Esophagus squamous epithelium (tissue), 5 donors: ENCODE data around the gene FGF12. TPM values are rescaled to one million over a fixed set of nuclear protein-coding genes. Genes with fewer than 3 reads are reported as not detected.

Experiments used
- DNase-seq: peaks from one replicate; lab custom pipeline; 2025; lab: John Stamatoyannopoulos, UW
- H3K27ac ChIP-seq, 4 donors: fragments of 200-600 bp; sonication (generic); one replicate each; pipeline ENCODE4 v1.5.1; 2016 to 2019; ENCODE audit warnings: mild to moderate bottlenecking in 1 of 4
- H3K27me3 ChIP-seq, 4 donors: fragments of 200-600 bp; sonication (generic); 1 replicate in 3 of 4; 2 replicates in 1 of 4; pipeline versions ENCODE4 v1.5.1 to v1.6.0; 2017 to 2021; ENCODE audit warnings: antibody characterized with exemption in 1 of 4
- H3K36me3 ChIP-seq, 3 donors: fragments of 200-600 bp; sonication (generic); one replicate each; pipeline ENCODE4 v1.5.1; 2016 to 2019
- H3K4me1 ChIP-seq, 3 donors: fragments of 200-600 bp; sonication (generic); one replicate each; pipeline ENCODE4 v1.5.1; 2017 to 2019
- H3K4me3 ChIP-seq, 4 donors: fragments of 200-600 bp; sonication (generic); 1 replicate in 3 of 4; 2 replicates in 1 of 4; pipeline ENCODE4 v1.5.1; 2016 to 2019; ENCODE audit warnings: mild to moderate bottlenecking in 2 of 4, moderate library complexity in 1 of 4
- H3K9me3 ChIP-seq, 3 donors: fragments of 200-600 bp; sonication (generic); one replicate each; pipeline ENCODE4 v1.5.1; 2016 to 2019
- POLR2A ChIP-seq, 4 donors: fragments of 450-650 bp; IDR thresholded peaks; one replicate each; pipeline ENCODE4 v1.6.1; 2017; ENCODE audit warnings: antibody characterized with exemption in 4 of 4, mild to moderate bottlenecking in 4 of 4, moderate library complexity in 3 of 4
- WGBS, 2 donors: methylation state at CpG; one replicate each; pipeline ENCODE4 v1.1.5; 2018; 5-methylcytosine and 5-hydroxymethylcytosine counted together
- intact Hi-C: fragments of 100-400 bp; cut with DNase I; formaldehyde crosslinking; loops from one replicate; pipeline ENCODE4 v1.15.0; 2022
- total RNA-seq, 4 donors: library from RNA; depleted of rRNA; stranded (reverse); fragments of >200 nt; gene quantifications; one replicate each; pipeline ENCODE4 v1.1.0, GENCODE V29; 2016
- TF ChIP-seq, protein P1 (sequence below), 6 experiments: fragments of 450-650 bp in 4 of 6; fragments of 200-600 bp in 2 of 6; sonication (generic) in 2 of 6; IDR thresholded peaks; one replicate each; pipeline ENCODE4 v1.5.1; 2016 to 2019; ENCODE audit warnings: antibody characterized with exemption in 6 of 6, mild to moderate bottlenecking in 4 of 6, moderate library complexity in 4 of 6
- donor health status: DM: yes; HTN: yes; CAD: no.

Gene FGF12
- total RNA-seq, 4 donors from 2014 or later: 0.18 to 1.6 (median 0.86) TPM

DNA sequence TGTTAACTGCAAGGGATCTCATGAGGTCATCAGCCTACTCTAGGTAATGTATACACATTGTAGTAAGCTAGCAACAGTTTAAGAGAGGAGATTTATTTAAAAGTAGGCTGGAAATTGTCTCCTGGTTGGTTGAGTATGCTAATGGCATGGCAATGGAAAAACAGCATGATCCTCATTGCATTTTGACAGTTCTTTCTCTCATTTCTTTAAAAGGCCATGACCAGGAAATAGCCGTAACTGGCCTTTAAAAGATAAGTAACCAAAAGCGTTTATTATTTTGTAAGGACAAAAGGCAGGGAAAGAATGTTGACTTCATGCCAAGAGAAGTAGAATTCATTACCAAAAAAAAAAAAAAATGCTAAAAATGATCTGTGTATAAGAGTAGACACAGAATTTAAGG lies 310.3 kb downstream of the FGF12 start:
- no peak for TF ChIP-seq POLR2A (IDR thresholded peaks at IDR 0.05)
- TF ChIP-seq, protein P1, sequence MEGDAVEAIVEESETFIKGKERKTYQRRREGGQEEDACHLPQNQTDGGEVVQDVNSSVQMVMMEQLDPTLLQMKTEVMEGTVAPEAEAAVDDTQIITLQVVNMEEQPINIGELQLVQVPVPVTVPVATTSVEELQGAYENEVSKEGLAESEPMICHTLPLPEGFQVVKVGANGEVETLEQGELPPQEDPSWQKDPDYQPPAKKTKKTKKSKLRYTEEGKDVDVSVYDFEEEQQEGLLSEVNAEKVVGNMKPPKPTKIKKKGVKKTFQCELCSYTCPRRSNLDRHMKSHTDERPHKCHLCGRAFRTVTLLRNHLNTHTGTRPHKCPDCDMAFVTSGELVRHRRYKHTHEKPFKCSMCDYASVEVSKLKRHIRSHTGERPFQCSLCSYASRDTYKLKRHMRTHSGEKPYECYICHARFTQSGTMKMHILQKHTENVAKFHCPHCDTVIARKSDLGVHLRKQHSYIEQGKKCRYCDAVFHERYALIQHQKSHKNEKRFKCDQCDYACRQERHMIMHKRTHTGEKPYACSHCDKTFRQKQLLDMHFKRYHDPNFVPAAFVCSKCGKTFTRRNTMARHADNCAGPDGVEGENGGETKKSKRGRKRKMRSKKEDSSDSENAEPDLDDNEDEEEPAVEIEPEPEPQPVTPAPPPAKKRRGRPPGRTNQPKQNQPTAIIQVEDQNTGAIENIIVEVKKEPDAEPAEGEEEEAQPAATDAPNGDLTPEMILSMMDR (IDR thresholded peaks at IDR 0.05): no peak
- H3K27ac ChIP-seq: no peak overlapping the region
- no peak for DNase-seq
- no peak overlapping the region for H3K4me3 ChIP-seq
- intact Hi-C loops: no loop called here
- no peaks in the 10 kb centered on the region for H3K4me1 ChIP-seq
- peaks cover 0 to 4% (median 0%) of the 10 kb centered on the region in 4 donors for H3K27me3 ChIP-seq
- H3K9me3 ChIP-seq: no peaks in the 10 kb centered on the region
- H3K36me3 ChIP-seq: no peaks in the 10 kb centered on the region
- WGBS, 2 donors: 48 to 60% methylated on average over 2 of the region's 2 CpGs

GRCh38 chr3:192413461-192413860 lies 313.9 kb downstream of the FGF12 start:
- 51 to 54% methylated on average over 2 of the region's 2 CpGs for WGBS, 2 donors

GRCh38 chr3:192410684-192410960 lies 316.7 kb downstream of the FGF12 start:
- Histone ChIP-seq H3K27me3 (peaks cover 0 to 60% (median 4%) of the 10 kb centered on the region in 4 donors), H3K4me3 (no peak overlapping the region), H3K4me1 (peaks cover 7 to 28% (median 17%) of the 10 kb centered on the region in 3 donors), H3K9me3 (no peaks in the 10 kb centered on the region), H3K36me3 (no peaks in the 10 kb centered on the region), H3K27ac (no peak overlapping the region)
- TF ChIP-seq, protein P1 (IDR thresholded peaks at IDR 0.05): no peak
- no peak for TF ChIP-seq POLR2A (IDR thresholded peaks at IDR 0.05)
- no peak for DNase-seq
- 84 to 93% methylated on average over 5 of the region's 5 CpGs for WGBS, 2 donors
- intact Hi-C loops: no loop called here

More at GRCh38 chr3:192413461-192413860, 313.9 kb downstream of the FGF12 start:
- H3K4me3 ChIP-seq: no peak overlapping the region
- TF ChIP-seq, protein P1 (IDR thresholded peaks at IDR 0.05): no peak
- no peak for TF ChIP-seq POLR2A (IDR thresholded peaks at IDR 0.05)
- intact Hi-C loops: no loop called here
- peaks cover 5 to 20% (median 16%) of the 10 kb centered on the region in 3 donors for H3K4me1 ChIP-seq
- H3K27ac ChIP-seq: no peak overlapping the region
- no peak for DNase-seq
- no peaks in the 10 kb centered on the region for H3K9me3 ChIP-seq
- no peaks in the 10 kb centered on the region for H3K36me3 ChIP-seq
- H3K27me3 ChIP-seq: peaks cover 0 to 39% (median 4%) of the 10 kb centered on the region in 4 donors

DNA sequence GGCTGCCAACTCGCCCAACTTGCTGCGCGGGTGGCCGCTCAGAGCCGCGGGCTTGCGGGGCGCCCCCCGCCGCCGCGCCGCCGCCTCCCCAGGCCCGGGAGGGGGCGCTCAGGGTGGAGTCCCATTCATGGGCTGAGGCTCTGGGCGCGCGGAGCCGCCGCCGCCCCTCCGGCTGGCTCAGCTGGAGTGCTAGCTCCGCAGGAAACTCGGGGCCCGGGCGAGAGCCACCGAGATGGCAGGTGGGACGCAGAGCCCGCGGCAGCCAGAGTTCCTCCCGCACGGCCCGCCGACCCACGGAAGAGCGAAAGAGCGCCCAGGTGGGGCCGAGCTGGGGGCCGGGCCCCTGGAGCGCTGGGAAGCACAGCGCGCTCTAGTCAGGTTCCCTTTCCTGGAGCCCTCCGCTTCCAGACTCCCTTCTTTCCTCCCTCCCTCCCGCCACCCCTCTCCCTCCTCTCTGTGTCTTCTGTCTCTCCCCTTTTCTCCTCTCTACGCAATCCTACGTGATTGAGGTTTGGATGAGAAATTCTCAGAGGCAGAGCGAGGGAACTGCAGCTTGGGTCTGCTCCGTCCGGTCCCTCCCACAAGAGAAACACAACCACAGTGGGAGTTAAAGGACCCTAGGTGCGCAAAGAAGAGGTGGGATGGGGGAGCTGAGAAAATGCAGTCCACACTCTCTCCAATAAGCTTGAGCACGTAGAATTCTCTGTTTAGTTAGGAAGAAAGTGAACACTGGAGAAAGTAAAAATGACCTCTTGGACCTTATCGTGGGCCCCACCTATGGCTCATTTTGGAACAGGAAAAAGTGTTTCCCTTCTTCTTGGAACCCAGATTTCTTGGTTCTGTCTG lies 317.3 kb downstream of the FGF12 start:
- Histone ChIP-seq H3K4me1 (peaks cover 7 to 28% (median 17%) of the 10 kb centered on the region in 3 donors), H3K27me3 (peaks cover 0 to 60% (median 4%) of the 10 kb centered on the region in 4 donors), H3K4me3 (peak overlapping the region; percentile 35 to 67 (median 51)), H3K9me3 (no peaks in the 10 kb centered on the region), H3K27ac (peak overlapping the region in 2 of 4 donors; percentile 36 to 49), H3K36me3 (no peaks in the 10 kb centered on the region)
- intact Hi-C loops: no loop called here
- DNase-seq: no peak
- TF ChIP-seq, protein P1 (IDR thresholded peaks at IDR 0.05): peak in 1 of 6 experiments; percentile 9
- TF ChIP-seq POLR2A (IDR thresholded peaks at IDR 0.05): no peak
- 6 to 12% methylated on average over 7 to 19 of the region's 53 CpGs for WGBS, 2 donors

DNA sequence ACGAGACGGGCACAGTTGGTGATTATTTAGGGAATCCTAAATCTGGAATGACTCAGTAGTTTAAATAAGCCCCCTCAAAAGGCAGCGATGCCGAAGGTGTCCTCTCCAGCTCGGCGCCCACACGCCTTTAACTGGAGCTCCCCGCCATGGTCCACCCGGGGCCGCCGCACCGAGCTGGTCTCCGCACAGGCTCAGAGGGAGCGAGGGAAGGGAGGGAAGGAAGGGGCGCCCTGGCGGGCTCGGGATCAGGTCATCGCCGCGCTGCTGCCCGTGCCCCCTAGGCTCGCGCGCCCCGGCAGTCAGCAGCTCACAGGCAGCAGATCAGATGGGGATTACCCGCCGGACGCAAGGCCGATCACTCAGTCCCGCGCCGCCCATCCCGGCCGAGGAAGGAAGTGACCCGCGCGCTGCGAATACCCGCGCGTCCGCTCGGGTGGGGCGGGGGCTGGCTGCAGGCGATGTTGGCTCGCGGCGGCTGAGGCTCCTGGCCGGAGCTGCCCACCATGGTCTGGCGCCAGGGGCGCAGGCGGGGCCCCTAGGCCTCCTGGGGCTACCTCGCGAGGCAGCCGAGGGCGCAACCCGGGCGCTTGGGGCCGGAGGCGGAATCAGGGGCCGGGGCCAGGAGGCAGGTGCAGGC lies 318.0 kb downstream of the FGF12 start:
- DNase-seq: no peak
- TF ChIP-seq, protein P1 (IDR thresholded peaks at IDR 0.05): no peak
- TF ChIP-seq POLR2A (IDR thresholded peaks at IDR 0.05): no peak
- H3K9me3 ChIP-seq: no peaks in the 10 kb centered on the region
- H3K27ac ChIP-seq: peak overlapping the region in 2 of 4 donors; percentile 36 to 49
- H3K4me3 ChIP-seq: peak overlapping the region; percentile 35 to 67 (median 51)
- WGBS, 2 donors: 0% methylated on average over 3 of the region's 61 CpGs; no CpG with 5 or more reads in 1 of the 2 donors
- H3K4me1 ChIP-seq: peaks cover 7 to 28% (median 17%) of the 10 kb centered on the region in 3 donors
- H3K27me3 ChIP-seq: peaks cover 0 to 60% (median 4%) of the 10 kb centered on the region in 4 donors
- no peaks in the 10 kb centered on the region for H3K36me3 ChIP-seq
- intact Hi-C loops: no loop called here
